ENCODE measurements around the gene OPCML. TPM values are rescaled to one million over a fixed set of nuclear protein-coding genes. Genes with fewer than 3 reads are reported as not detected.

OPCML gene
- polyA plus RNA-seq, 3 donors = not detected

DNA sequence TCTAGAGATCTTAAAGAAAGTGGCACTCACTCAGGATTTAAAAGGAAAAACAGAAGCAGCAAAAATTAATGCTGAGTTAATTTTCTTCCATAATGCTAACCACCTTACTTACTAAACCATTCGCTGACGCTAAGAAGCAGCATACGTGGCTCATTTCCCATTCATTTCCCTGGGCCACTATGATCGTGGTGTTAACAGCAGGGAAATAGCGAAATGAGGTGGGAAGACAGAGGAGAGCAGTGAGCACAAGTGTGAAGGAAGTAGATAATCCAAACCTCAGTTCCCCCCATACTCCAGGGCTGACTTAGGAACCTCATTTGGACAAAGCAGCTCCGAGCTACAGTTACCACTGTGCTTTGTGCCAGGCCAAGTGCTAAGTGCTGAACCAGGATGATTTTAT lies 723.2 kb downstream of the OPCML start:
- Histone ChIP-seq H3K36me3 (replicated peaks in 1 of 2; ENCODE audit: control insufficient read depth in 1 of 2, insufficient read depth in 2 of 2, low read length in 2 of 2) (no peaks in the 10 kb centered on the region), H3K9ac (ENCODE audit: insufficient read depth, low read length, poor library complexity, severe bottlenecking) (no peak overlapping the region), H3K4me3 (replicated peaks in 1 of 3; ENCODE audit: low read depth in 2 of 3, low read length in 3 of 3) (no peak overlapping the region), H3K27me3 (ENCODE audit: control insufficient read depth in 2 of 2, insufficient read depth in 2 of 2, low read length in 2 of 2) (no peaks in the 10 kb centered on the region), H2AFZ (ENCODE audit: insufficient read depth, low read depth, low read length, poor library complexity, severe bottlenecking) (no peak overlapping the region), H3K79me2 (ENCODE audit: insufficient read depth, low read length) (no peaks in the 10 kb centered on the region), H4K20me1 (ENCODE audit: insufficient read depth, low read length) (no peaks in the 10 kb centered on the region), H3K27ac (ENCODE audit: low read depth in 1 of 2, low read length in 2 of 2) (no peak overlapping the region), H3K4me2 (replicated peaks; ENCODE audit: extremely low read depth, low read length, poor library complexity, severe bottlenecking) (no peak overlapping the region), H3K4me1 (ENCODE audit: control insufficient read depth in 1 of 2, insufficient read depth in 2 of 2, low read length in 2 of 2) (no peaks in the 10 kb centered on the region), H3K9me3 (replicated peaks in 1 of 2; ENCODE audit: control insufficient read depth in 1 of 2, insufficient read depth in 1 of 2, low read length in 2 of 2) (no peaks in the 10 kb centered on the region)
- no peaks in the 10 kb centered on the region for H3K4me1 Mint-ChIP-seq
- no peaks in the 10 kb centered on the region for H3K36me3 Mint-ChIP-seq
- peaks cover 0 to 9% (median 2%) of the 10 kb centered on the region in 7 donors for H3K9me3 Mint-ChIP-seq
- H3K4me3 Mint-ChIP-seq = no peak overlapping the region
- H3K27me3 Mint-ChIP-seq (ENCODE audit: low read depth in 3 of 3) = no peaks in the 10 kb centered on the region
- TF ChIP-seq, protein P1, sequence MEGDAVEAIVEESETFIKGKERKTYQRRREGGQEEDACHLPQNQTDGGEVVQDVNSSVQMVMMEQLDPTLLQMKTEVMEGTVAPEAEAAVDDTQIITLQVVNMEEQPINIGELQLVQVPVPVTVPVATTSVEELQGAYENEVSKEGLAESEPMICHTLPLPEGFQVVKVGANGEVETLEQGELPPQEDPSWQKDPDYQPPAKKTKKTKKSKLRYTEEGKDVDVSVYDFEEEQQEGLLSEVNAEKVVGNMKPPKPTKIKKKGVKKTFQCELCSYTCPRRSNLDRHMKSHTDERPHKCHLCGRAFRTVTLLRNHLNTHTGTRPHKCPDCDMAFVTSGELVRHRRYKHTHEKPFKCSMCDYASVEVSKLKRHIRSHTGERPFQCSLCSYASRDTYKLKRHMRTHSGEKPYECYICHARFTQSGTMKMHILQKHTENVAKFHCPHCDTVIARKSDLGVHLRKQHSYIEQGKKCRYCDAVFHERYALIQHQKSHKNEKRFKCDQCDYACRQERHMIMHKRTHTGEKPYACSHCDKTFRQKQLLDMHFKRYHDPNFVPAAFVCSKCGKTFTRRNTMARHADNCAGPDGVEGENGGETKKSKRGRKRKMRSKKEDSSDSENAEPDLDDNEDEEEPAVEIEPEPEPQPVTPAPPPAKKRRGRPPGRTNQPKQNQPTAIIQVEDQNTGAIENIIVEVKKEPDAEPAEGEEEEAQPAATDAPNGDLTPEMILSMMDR (IDR thresholded peaks at IDR 0.05) = no peak
- DNase-seq = no peak
- no peak overlapping the region for H3K27ac Mint-ChIP-seq
- intact Hi-C loops (cut with micrococcal nuclease) = no loop called here
- no CpG with 5 or more reads among the region's 6 CpGs for WGBS (ENCODE audit: insufficient coverage)

DNA sequence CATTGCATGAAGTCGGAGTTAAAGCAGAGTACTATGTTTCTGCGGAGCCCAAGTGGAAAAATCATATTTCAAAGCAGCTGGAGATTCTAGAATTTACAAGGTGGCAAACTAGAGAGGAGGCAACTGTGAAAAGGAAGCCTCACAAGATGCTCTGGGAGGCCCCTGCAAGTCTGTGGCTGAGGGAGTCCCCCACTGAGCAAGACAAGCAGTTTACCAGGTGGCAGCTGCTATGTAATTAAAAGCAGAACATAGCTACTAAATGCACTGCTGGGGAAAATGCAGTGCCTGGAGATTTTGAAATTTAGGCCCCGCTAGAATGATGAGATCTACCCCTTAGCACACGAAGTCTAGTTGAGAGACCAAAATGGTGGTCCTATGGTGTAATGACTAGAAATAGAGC lies 728.0 kb downstream of the OPCML start:
- H3K79me2 ChIP-seq (ENCODE audit: insufficient read depth, low read length) = no peaks in the 10 kb centered on the region
- no peak overlapping the region for H3K27ac ChIP-seq (ENCODE audit: low read depth in 1 of 2, low read length in 2 of 2)
- no peak overlapping the region for H3K27ac Mint-ChIP-seq
- no peak overlapping the region for H3K4me3 ChIP-seq (replicated peaks in 1 of 3; ENCODE audit: low read depth in 2 of 3, low read length in 3 of 3)
- WGBS (ENCODE audit: insufficient coverage) = 94% methylated on average over 2 of the region's 4 CpGs
- no peaks in the 10 kb centered on the region for H3K4me1 Mint-ChIP-seq
- DNase-seq = no peak
- H2AFZ ChIP-seq (ENCODE audit: insufficient read depth, low read depth, low read length, poor library complexity, severe bottlenecking) = no peak overlapping the region
- H3K4me1 ChIP-seq (ENCODE audit: control insufficient read depth in 1 of 2, insufficient read depth in 2 of 2, low read length in 2 of 2) = no peaks in the 10 kb centered on the region
- no peaks in the 10 kb centered on the region for H3K36me3 ChIP-seq (replicated peaks in 1 of 2; ENCODE audit: control insufficient read depth in 1 of 2, insufficient read depth in 2 of 2, low read length in 2 of 2)
- TF ChIP-seq, protein P1 (IDR thresholded peaks at IDR 0.05) = no peak
- H3K36me3 Mint-ChIP-seq = no peaks in the 10 kb centered on the region
- H3K9me3 Mint-ChIP-seq = peaks cover 0 to 9% (median 4%) of the 10 kb centered on the region in 7 donors
- intact Hi-C loops (cut with micrococcal nuclease) = no loop called here
- H3K27me3 ChIP-seq (ENCODE audit: control insufficient read depth in 2 of 2, insufficient read depth in 2 of 2, low read length in 2 of 2) = no peaks in the 10 kb centered on the region
- no peak overlapping the region for H3K4me2 ChIP-seq (replicated peaks; ENCODE audit: extremely low read depth, low read length, poor library complexity, severe bottlenecking)
- H3K4me3 Mint-ChIP-seq = no peak overlapping the region
- H3K9ac ChIP-seq (ENCODE audit: insufficient read depth, low read length, poor library complexity, severe bottlenecking) = no peak overlapping the region
- no peaks in the 10 kb centered on the region for H4K20me1 ChIP-seq (ENCODE audit: insufficient read depth, low read length)
- H3K9me3 ChIP-seq (replicated peaks in 1 of 2; ENCODE audit: control insufficient read depth in 1 of 2, insufficient read depth in 1 of 2, low read length in 2 of 2) = no peaks in the 10 kb centered on the region
- no peaks in the 10 kb centered on the region for H3K27me3 Mint-ChIP-seq (ENCODE audit: low read depth in 3 of 3)
